GM19025 (cell line): Measurements from ENCODE around the gene NUPR1.
"Not testable (repeated sequence)": the region's sequence is repeated elsewhere in the genome, so short reads cannot be mapped to it uniquely, and the experiment has no call there.

Experiments
- ATAC-seq: cut with Tn5 transposase; IDR thresholded peaks from one replicate; pipeline ENCODE4 v1.9.1; 2021; ENCODE audit warnings: mild to moderate bottlenecking, low read depth, moderate library complexity; ENCODE audit not compliant: unreplicated experiment

The NUPR1 gene

GRCh38 chr16:28528463-28528867 lies 10.3 kb downstream of the NUPR1 start:
- ATAC-seq: no peak

DNA sequence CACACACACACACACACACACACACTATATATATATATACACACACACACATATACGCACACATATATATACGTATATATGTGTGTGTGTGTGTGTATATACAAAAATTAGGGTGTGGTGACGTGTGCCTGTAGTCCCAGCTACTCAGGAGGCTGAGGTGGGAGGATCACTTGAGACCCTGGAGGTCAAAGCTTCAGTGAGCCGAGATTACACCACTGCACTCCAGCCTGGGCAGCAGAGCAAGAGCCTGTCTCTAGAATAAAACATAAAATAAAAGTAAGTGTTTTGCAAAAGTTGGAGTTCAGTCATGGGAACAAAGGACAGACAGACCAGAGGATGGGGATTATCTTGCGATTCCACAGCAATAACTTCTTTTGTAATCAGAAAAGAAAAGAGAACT lies 10.8 kb downstream of the NUPR1 start:
- no peak for ATAC-seq

DNA sequence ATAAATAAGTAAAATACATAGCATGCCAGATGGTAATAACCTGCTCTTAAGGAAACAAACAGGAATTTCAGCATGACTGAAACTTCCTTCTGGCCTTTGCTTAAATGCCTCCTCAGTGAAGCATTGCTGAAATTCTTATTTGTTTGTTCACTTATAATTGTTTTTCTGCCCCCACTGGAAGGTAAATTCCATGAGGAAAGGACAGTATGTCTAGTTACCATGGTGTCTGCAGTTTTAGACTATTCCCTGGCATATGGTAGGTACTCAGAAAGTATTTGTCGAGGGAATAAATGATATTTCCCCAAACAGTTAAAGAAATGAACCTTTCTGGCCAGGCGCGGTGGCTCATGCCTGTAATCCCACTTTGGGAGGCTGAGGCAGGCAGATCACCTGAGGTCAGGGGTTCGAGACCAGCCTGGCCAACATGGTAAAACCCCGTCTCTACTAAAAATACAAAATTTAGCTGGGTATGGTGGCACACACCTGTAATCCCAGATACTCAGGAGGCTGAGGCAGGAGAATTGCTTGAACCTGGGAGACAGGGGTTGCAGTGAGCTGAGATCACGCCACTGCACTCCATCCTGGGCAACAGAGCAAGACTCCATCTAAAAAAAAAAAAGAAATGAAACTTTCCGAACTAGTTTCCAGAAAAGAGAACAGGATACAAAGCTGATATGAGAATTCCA lies 11.5 kb downstream of the NUPR1 start:
- not testable (repeated sequence) for ATAC-seq

GRCh38 chr16:28526201-28527099 lies 12.3 kb downstream of the NUPR1 start:
- ATAC-seq: no peak

- no peak for ATAC-seq
Observed at GRCh38 chr16:28524681-28525171, 14.0 kb downstream of the NUPR1 start.

GRCh38 chr16:28522792-28523191 lies 16.0 kb downstream of the NUPR1 start:
- ATAC-seq: no peak

- ATAC-seq: no peak
Observed at GRCh38 chr16:28521436-28521835, 17.3 kb downstream of the NUPR1 start.

- no peak for ATAC-seq
Observed at GRCh38 chr16:28520672-28521071, 18.1 kb downstream of the NUPR1 start.

- no peak for ATAC-seq
Observed at GRCh38 chr16:28514246-28514645, 24.5 kb downstream of the NUPR1 start.

- ATAC-seq: no peak
Observed at GRCh38 chr16:28513484-28514181, 25.1 kb downstream of the NUPR1 start.

GRCh38 chr16:28511801-28512789 lies 26.7 kb downstream of the NUPR1 start:
- ATAC-seq: no peak

- ATAC-seq: no peak
Observed at GRCh38 chr16:28511031-28511430, 27.7 kb downstream of the NUPR1 start.

DNA sequence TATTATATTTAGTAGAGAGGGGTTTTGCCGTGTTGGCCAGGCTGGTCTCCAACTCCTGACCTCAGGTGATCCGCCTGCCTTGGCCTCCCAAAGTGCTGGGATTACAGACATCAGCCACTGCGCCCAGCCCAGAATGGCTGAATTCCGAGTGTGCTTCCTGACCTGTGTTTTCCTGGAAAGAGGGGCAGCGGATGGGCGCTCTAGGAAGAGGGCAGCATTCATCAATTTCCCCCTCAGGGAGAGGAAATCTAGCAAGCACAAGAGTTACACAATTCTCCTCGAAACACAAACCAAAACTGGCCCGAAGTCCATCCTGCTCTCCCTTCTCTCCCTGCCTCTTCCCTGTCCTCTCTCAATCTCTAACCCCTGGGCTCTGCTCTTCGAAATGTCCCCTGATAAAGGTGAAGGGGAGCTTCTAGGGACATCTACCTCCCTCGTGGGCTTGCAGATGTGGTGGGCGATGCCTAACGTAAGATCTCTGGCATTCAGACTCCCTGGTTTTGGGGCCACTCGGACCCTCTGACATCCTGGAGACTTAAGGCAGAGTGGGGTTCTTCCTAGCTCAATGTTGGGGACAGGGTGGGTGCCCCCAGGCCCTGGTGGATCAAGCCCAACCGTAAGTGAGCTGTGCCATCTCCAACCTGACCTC lies 33.2 kb downstream of the NUPR1 start:
- ATAC-seq: no peak

GRCh38 chr16:28504707-28505404 lies 33.9 kb downstream of the NUPR1 start:
- ATAC-seq: no peak

GRCh38 chr16:28503470-28504259 lies 35.1 kb downstream of the NUPR1 start:
- no peak for ATAC-seq

DNA sequence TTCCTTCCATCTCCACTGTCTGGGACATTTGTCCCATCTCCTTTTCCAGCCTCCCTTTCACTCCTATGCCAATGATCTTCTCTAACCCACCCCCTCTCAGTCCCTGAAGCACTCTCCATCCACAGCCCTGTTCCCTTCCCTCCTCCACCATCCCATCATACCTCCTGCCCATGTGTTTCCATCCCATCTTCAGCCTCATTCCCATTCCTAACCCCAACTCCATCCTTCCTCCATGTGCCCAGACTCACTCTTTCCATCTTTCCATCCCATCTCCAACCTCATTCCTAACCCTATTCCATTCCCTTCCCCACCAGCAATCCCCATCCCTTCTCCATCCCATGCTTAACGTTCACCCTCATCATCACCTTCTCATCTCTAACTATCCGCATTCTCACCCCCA lies 36.5 kb downstream of the NUPR1 start:
- ATAC-seq: no peak

- no peak for ATAC-seq
Observed at GRCh38 chr16:28501258-28502232, 37.2 kb downstream of the NUPR1 start.
